Aorta (tissue), 5 donors: ENCODE measurements around the gene EEIG2. TPM values are rescaled to one million over a fixed set of nuclear protein-coding genes. Genes with fewer than 3 reads are reported as not detected.
"Not testable (repeated sequence)": the region's sequence is repeated elsewhere in the genome, so short reads cannot be mapped to it uniquely, and the experiment has no call there.

Source experiments
- ATAC-seq: fragments of 200-7000 bp; cut with Tn5 transposase; one replicate; pipeline ENCODE4 v1.9.1; 2022; ENCODE audit warnings: moderate library complexity; ENCODE audit not compliant: low FRiP score
- DNase-seq, 2 donors: peaks; one replicate each; pipeline ENCODE4 v3.0.0-alpha.2; 2020
- H3K27ac ChIP-seq, 2 donors: one replicate each; pipeline ENCODE4 v1.5.1; 2013; ENCODE audit warnings: low read length in 2 of 2, mild to moderate bottlenecking in 2 of 2, moderate library complexity in 2 of 2, control low read depth in 1 of 2, inconsistent platforms in 1 of 2, low read depth in 1 of 2
- H3K27me3 ChIP-seq, 2 donors: one replicate each; pipeline ENCODE4 v1.6.1; 2013; ENCODE audit warnings: control low read depth in 1 of 2, low read length in 1 of 2, mild to moderate bottlenecking in 1 of 2, moderate library complexity in 1 of 2; ENCODE audit not compliant: insufficient read depth in 2 of 2, control insufficient read depth in 1 of 2
- H3K36me3 ChIP-seq, 2 donors: one replicate each; pipeline ENCODE4 v1.6.1; 2013; ENCODE audit warnings: control low read depth in 1 of 2, low read length in 1 of 2, mild to moderate bottlenecking in 1 of 2; ENCODE audit not compliant: insufficient read depth in 2 of 2, control insufficient read depth in 1 of 2
- H3K4me1 ChIP-seq, 2 donors: one replicate each; pipeline ENCODE4 v1.6.1; 2013; ENCODE audit warnings: low read length in 2 of 2, control low read depth in 1 of 2, mild to moderate bottlenecking in 1 of 2, moderate library complexity in 1 of 2; ENCODE audit not compliant: insufficient read depth in 2 of 2, control insufficient read depth in 1 of 2
- H3K4me3 ChIP-seq, 2 donors: one replicate each; pipeline ENCODE4 v1.5.1; 2013; ENCODE audit warnings: low read length in 2 of 2, control low read depth in 1 of 2, mild to moderate bottlenecking in 1 of 2
- H3K9me3 ChIP-seq: one replicate; pipeline ENCODE4 v1.6.1; 2013; ENCODE audit warnings: mild to moderate bottlenecking, low read length; ENCODE audit not compliant: control insufficient read depth
- WGBS, 2 donors: extraction: QIAGEN DNeasy Blood & Tissue Kit; methylation state at CpG; one replicate each; pipeline ENCODE4 v1.1.7; 2013; 5-methylcytosine and 5-hydroxymethylcytosine counted together
- intact Hi-C, 2 donors: fragments of 100-400 bp; cut with DNase I; formaldehyde crosslinking; loops; one replicate each; pipeline versions ENCODE4 v1.14.2 to v1.15.0; 2022
- long read RNA-seq, 2 donors: library from polyadenylated mRNA; unstranded; transcript quantifications; one replicate each; pipeline ENCODE4 v2.0.0, GENCODE V29; 2020 to 2021
- polyA plus RNA-seq, 2 donors: library from polyadenylated mRNA; stranded (reverse); fragments of 200-250 nt; gene quantifications; one replicate each; pipeline ENCODE4 v1.2.3, GENCODE V29; 2013
- total RNA-seq, 2 donors: library from RNA; stranded (reverse); fragmentation: NEBNext Ultra II Directional; extraction: Animal tissue kit (Norgen Biotek cat#: 25700); gene quantifications; one replicate each; pipeline ENCODE4 v1.2.1, GENCODE V29; 2021
- donor health status: healthy with polysubstance abuse.
- donor health status: Bipolar disorder and iron deficiency.
- donor health status: DM: no; HTN: no; CAD: no.
- donor health status: DM: no; HTN: no; CAD: no.
- donor health status: DM: yes; HTN: yes; CAD: no.

The EEIG2 gene
- 10 to 100 TPM; 13.6 to 34.9 TPM for total RNA-seq
- 10 to 100 TPM in 1 of 2 donors, 1 to 10 TPM in 1; 7.6 to 11.0 TPM for polyA plus RNA-seq
- long read RNA-seq, donor 1, partial matches to known transcripts, result 0 of 6 reads
- long read RNA-seq, donor 1, other reads (novel, unspliced or antisense), result 6 of 6 reads
- long read RNA-seq, donor 2, full-length matches to known transcripts, result 5 of 22 reads
- long read RNA-seq, donor 2, partial matches to known transcripts, result 2 of 22 reads
- long read RNA-seq, donor 2, other reads (novel, unspliced or antisense), result 15 of 22 reads

DNA sequence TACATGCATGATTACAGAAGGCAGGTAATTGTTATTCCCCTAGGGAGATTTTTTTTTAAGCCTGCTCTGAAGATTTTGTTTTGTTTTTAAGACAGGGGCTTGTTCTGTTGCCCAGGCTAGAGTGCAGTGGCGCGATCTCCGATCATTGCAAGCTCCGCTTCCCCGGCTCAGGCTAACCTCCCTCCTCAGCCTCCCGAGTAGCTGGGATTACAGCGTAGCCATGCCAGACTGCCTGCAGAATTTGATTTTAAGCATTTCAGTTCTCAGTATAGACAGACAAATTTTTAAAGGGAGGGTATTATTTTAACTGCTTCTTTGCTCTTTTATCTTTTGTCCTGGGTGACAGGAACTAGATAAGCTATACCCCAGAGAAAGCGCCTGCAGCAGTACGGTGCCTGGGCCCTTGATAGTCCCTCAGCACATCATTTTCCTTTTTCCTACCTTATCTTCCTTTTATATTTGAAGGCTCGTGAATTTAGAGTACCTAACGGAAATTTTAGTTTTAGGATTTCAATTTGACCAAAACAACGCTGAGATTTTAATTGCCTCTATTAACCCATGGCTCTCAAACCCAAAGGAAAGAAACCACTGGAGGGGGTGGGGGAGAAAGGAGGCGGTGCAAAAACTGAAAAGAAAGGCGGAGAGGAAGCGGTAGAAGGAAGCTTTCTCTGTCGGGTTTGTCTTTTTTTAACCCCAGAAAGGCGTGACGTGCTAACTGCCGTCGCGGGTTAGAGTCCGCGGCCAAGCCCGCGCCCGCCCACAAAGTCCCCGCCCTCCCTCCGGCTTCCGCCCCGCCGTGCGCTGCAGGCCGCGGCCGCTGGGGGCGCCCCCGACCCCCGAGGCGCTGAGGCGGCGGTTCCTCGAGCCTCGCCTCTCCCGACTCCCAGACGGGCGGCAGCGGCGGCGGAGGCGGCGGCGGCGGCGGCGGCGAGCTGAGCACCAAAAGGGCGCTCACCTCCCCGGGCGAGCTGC, at the start of gene EEIG2:
Gene EEIG2 (plus strand): TSS at position 886 of the 972 bp plus-strand sequence. CDS start 329 bp downstream, outside the sequence.
- H3K9me3 ChIP-seq, result no peaks in the 10 kb centered on the region
- whole genome bisulfite sequencing, 2 donors, result 13 to 20% methylated on average over 37 to 59 of the region's 59 CpGs
- peaks cover 0 to 4% of the 10 kb centered on the region in 2 donors for H3K4me1 ChIP-seq
- intact Hi-C loops, result loop anchor here (5.0 to 10.0 kb wide), 4 partner anchors 33 to 83 kb away; no protein-coding TSS in a partner anchor
- DNase-seq (peak; percentile 92 to 94), ATAC-seq (peak; percentile 97)
- H3K27me3 ChIP-seq, result no peaks in the 10 kb centered on the region
- H3K4me3 ChIP-seq, result peak within 1 kb of the TSS; percentile 78 to 95
- H3K36me3 ChIP-seq, result no peaks in the 10 kb centered on the region
- H3K27ac ChIP-seq, result peak within 1 kb of the TSS; percentile 24 to 77

GRCh38 chr1:108511764-108512163, 48.1 kb upstream of the EEIG2 start:
- H3K4me3 ChIP-seq, result no peak overlapping the region
- 39 to 40% methylated on average over 3 of the region's 3 CpGs for WGBS, 2 donors
- intact Hi-C loops, result loop anchor here (1.0 to 5.0 kb wide), 3 partner anchors 51 to 131 kb away; partner anchors contain the start of gene EEIG2 (in 2 of the 2)
- no peak for DNase-seq
- no peaks in the 10 kb centered on the region for H3K36me3 ChIP-seq
- H3K27ac ChIP-seq, result no peak overlapping the region
- H3K27me3 ChIP-seq, result peaks cover 0 to 3% of the 10 kb centered on the region in 2 donors
- no peaks in the 10 kb centered on the region for H3K9me3 ChIP-seq
- no peaks in the 10 kb centered on the region for H3K4me1 ChIP-seq
- ATAC-seq, result no peak

- Histone ChIP-seq H3K27me3 (peaks cover 0 to 3% of the 10 kb centered on the region in 2 donors), H3K4me1 (no peaks in the 10 kb centered on the region), H3K9me3 (no peaks in the 10 kb centered on the region), H3K36me3 (no peaks in the 10 kb centered on the region), H3K4me3 (no peak overlapping the region), H3K27ac (no peak overlapping the region)
- intact Hi-C loops, result loop anchor here (1.0 to 5.0 kb wide), 3 partner anchors 50 to 130 kb away; partner anchors contain the start of gene EEIG2 (in 2 of the 2)
- DNase-seq (no peak), ATAC-seq (no peak)
- WGBS, 2 donors, result 48 to 50% methylated on average over 6 of the region's 6 CpGs
Observed at GRCh38 chr1:108512239-108513043, 47.5 kb upstream of the EEIG2 start.

GRCh38 chr1:108513044-108513415, 46.9 kb upstream of the EEIG2 start:
- Histone ChIP-seq H3K27ac (no peak overlapping the region), H3K27me3 (peaks cover 0 to 3% of the 10 kb centered on the region in 2 donors), H3K4me1 (no peaks in the 10 kb centered on the region), H3K4me3 (no peak overlapping the region), H3K9me3 (no peaks in the 10 kb centered on the region), H3K36me3 (no peaks in the 10 kb centered on the region)
- intact Hi-C loops, result loop anchor here (2.0 to 5.0 kb wide), 2 partner anchors 49 to 130 kb away; partner anchors contain the start of gene EEIG2 (in 2 of the 2)
- WGBS, 2 donors, result 71 to 73% methylated on average over 2 of the region's 2 CpGs
- DNase-seq (no peak), ATAC-seq (no peak)

- not testable (repeated sequence) for H3K27me3 ChIP-seq, DNase-seq
Observed at GRCh38 chr1:108513914-108514313, 46.0 kb upstream of the EEIG2 start.

DNA sequence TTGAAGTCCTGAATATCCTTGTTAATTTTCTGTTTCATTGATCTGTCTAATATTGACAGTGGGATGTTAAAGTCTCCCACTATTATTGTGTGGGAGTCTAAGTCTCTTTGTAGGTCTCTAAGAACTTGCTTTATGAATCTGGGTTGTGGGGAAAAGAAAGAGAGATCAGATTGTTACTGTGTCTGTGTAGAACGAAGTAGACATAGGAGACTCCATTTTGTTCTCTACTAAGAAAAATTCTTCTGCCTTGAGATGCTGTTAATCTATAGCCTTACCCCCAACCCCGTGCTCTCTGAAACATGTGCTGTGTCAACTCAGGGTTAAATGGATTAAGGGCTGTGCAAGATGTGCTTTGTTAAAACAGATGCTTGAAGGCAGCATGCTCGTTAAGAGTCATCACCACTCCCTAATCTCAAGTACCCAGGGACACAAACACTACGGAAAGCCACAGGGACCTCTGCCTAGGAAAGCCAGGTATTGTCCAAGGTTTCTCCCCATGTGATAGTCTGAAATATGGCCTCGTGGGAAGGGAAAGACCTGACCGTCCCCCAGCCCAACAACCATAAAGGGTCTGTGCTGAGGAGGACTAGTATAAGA, 42.5 kb upstream of the EEIG2 start:
- WGBS, 2 donors, result 72 to 74% methylated on average over 6 of the region's 6 CpGs
- H3K9me3 ChIP-seq, DNase-seq, intact Hi-C loops, H3K36me3 ChIP-seq, H3K27ac ChIP-seq, H3K4me1 ChIP-seq, ATAC-seq, H3K4me3 ChIP-seq, H3K27me3 ChIP-seq: not testable (repeated sequence)

More at GRCh38 chr1:108513914-108514313, 46.0 kb upstream of the EEIG2 start:
- not testable (repeated sequence) for H3K9me3 ChIP-seq, ATAC-seq, H3K27ac ChIP-seq, H3K36me3 ChIP-seq, H3K4me1 ChIP-seq, H3K4me3 ChIP-seq
- intact Hi-C loops, result loop anchor here (2.0 to 5.0 kb wide), 2 partner anchors 48 to 129 kb away; partner anchors contain the start of gene EEIG2 (in 2 of the 2)
- 96 to 98% methylated on average over 2 of the region's 2 CpGs for WGBS, 2 donors

DNA sequence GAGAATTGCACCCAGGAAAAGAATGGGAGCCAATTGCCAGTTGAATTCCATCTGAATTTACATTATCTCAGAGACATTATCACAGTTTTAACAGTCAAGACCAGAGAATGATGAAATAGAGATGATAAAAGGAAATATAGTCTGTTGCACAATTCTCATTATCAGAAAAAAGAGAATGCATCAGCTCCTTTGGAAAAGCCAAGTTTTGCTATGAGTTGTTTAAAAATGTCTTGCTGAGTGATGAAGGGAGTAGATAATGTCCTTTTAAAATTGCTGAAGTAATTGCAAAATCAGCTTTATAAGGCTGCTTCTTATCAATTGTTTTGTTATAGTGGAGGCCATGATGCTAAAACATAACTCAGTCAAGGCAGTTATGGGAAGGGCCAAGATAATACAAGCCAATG, 37.9 kb upstream of the EEIG2 start:
- ATAC-seq, result peak; percentile 19

DNA sequence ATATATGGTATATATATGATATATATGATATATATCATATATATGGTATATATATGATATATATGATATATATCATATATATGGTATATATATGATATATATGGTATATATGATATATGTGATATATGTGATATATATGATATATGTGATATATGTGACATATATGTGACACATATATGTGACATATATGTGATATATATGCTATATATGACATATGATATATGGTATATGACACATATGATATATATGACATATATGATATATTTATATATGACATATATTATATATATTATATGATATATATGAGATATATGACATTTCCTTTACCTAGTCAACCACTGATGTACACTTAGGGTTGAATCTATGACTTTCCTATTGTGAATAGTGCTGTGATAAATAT, 36.1 kb upstream of the EEIG2 start:
- intact Hi-C loops, result no loop called here

More for the DNA sequence above, 37.9 kb upstream of the EEIG2 start:
- no peak overlapping the region for H3K4me3 ChIP-seq
- H3K36me3 ChIP-seq, result no peaks in the 10 kb centered on the region
- intact Hi-C loops, result no loop called here
- no peaks in the 10 kb centered on the region for H3K4me1 ChIP-seq
- no peak for DNase-seq
- H3K9me3 ChIP-seq, result no peaks in the 10 kb centered on the region
- H3K27me3 ChIP-seq, result no peaks in the 10 kb centered on the region
- H3K27ac ChIP-seq, result no peak overlapping the region

More for the DNA sequence above, 36.1 kb upstream of the EEIG2 start:
- Histone ChIP-seq H3K9me3 (no peaks in the 10 kb centered on the region), H3K27ac (no peak overlapping the region), H3K4me3 (no peak overlapping the region), H3K4me1 (no peaks in the 10 kb centered on the region), H3K27me3 (no peaks in the 10 kb centered on the region), H3K36me3 (no peaks in the 10 kb centered on the region)
- no peak for DNase-seq
- no peak for ATAC-seq
